ENCODE measurements around the gene KCNQ5. TPM values are rescaled to one million over a fixed set of nuclear protein-coding genes. Genes with fewer than 3 reads are reported as not detected.

Gene KCNQ5
- total and polyA plus RNA-seq, 2 of the 8 experiments (the other 6 are each of a cell fraction or from before 2014, with no cell fraction given) = 0.83 to 1.2 TPM

- no peak for TF ChIP-seq CHD7 (IDR thresholded peaks at IDR 0.05; ENCODE audit: insufficient replicate concordance, low read length)
- TF ChIP-seq TBP (IDR thresholded peaks at IDR 0.05; ENCODE audit: low read depth, low read length) = no peak
- no peak for TF ChIP-seq HDAC2 (IDR thresholded peaks at IDR 0.05; ENCODE audit: borderline replicate concordance in 1 of 2, low read depth in 2 of 2, low read length in 2 of 2)
- TF ChIP-seq NRF1 (IDR thresholded peaks at IDR 0.05; ENCODE audit: low read depth, low read length) = no peak
- TF ChIP-seq EGR1 (IDR thresholded peaks at IDR 0.05; ENCODE audit: borderline replicate concordance, low read depth, low read length) = no peak
- TF ChIP-seq BACH1 (IDR thresholded peaks at IDR 0.05; ENCODE audit: low read length) = no peak
- TF ChIP-seq RNF2 (IDR thresholded peaks at IDR 0.05; ENCODE audit: borderline replicate concordance, low read depth, low read length, missing control alignments, poor library complexity, severe bottlenecking) = no peak
- TF ChIP-seq BCL11A (IDR thresholded peaks at IDR 0.05; ENCODE audit: low read depth in 2 of 2, low read length in 2 of 2) = no peak
- no peak for TF ChIP-seq TCF12 (IDR thresholded peaks at IDR 0.05; ENCODE audit: low read depth, low read length)
- no peak for TF ChIP-seq JUND (IDR thresholded peaks at IDR 0.05; ENCODE audit: low read length)
These were observed 508.0 kb downstream of the KCNQ5 start (continued) for GRCh38 chr6:73129653-73130443.

All from H1 (cell line).